Lower leg skin (tissue), 3 donors: ENCODE measurements around the gene DCDC2C.

ENCODE experiments used
- POLR2A ChIP-seq, 2 donors: fragments of 450-650 bp; IDR thresholded peaks; one replicate each; pipeline ENCODE4 v1.6.1; 2016 to 2017; ENCODE audit warnings: antibody characterized with exemption in 2 of 2, mild to moderate bottlenecking in 1 of 2, moderate library complexity in 1 of 2
- TF ChIP-seq, protein P1 (sequence below), 3 donors: fragments of 450-650 bp; IDR thresholded peaks; one replicate each; pipeline ENCODE4 v1.5.1; 2016; ENCODE audit warnings: antibody characterized with exemption in 3 of 3, mild to moderate bottlenecking in 3 of 3, moderate library complexity in 2 of 3

- TF ChIP-seq, protein P1, sequence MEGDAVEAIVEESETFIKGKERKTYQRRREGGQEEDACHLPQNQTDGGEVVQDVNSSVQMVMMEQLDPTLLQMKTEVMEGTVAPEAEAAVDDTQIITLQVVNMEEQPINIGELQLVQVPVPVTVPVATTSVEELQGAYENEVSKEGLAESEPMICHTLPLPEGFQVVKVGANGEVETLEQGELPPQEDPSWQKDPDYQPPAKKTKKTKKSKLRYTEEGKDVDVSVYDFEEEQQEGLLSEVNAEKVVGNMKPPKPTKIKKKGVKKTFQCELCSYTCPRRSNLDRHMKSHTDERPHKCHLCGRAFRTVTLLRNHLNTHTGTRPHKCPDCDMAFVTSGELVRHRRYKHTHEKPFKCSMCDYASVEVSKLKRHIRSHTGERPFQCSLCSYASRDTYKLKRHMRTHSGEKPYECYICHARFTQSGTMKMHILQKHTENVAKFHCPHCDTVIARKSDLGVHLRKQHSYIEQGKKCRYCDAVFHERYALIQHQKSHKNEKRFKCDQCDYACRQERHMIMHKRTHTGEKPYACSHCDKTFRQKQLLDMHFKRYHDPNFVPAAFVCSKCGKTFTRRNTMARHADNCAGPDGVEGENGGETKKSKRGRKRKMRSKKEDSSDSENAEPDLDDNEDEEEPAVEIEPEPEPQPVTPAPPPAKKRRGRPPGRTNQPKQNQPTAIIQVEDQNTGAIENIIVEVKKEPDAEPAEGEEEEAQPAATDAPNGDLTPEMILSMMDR (IDR thresholded peaks at IDR 0.05) = no peak
- TF ChIP-seq POLR2A (IDR thresholded peaks at IDR 0.05) = no peak
Measured at GRCh38 chr2:3701071-3701470, 2.3 kb upstream of the DCDC2C start.
